ENCODE data around the gene TOP1.

Gene TOP1

GRCh38 chr20:41161886-41162285 lies 133.3 kb downstream of the TOP1 start:
- no peak overlapping the region for H3K4me3 ChIP-seq (ENCODE audit: low read depth, low read length)
- TF ChIP-seq CTCF (IDR thresholded peaks at IDR 0.05; ENCODE audit: insufficient read depth, low read depth, low read length, missing control alignments), result no peak
- DNase-seq (ENCODE audit: low read depth), result no peak

- DNase-seq (ENCODE audit: low read depth), result no peak
- H3K4me3 ChIP-seq (ENCODE audit: low read depth, low read length), result no peak overlapping the region
- TF ChIP-seq CTCF (IDR thresholded peaks at IDR 0.05; ENCODE audit: insufficient read depth, low read depth, low read length, missing control alignments), result no peak
Measured at GRCh38 chr20:41162396-41162795, 133.8 kb downstream of the TOP1 start.

GRCh38 chr20:41163821-41164220 lies 135.2 kb downstream of the TOP1 start:
- DNase-seq (ENCODE audit: low read depth), result no peak
- H3K4me3 ChIP-seq (ENCODE audit: low read depth, low read length), result no peak overlapping the region
- TF ChIP-seq CTCF (IDR thresholded peaks at IDR 0.05; ENCODE audit: insufficient read depth, low read depth, low read length, missing control alignments), result no peak

GRCh38 chr20:41165001-41165882 lies 136.6 kb downstream of the TOP1 start:
- no peak for TF ChIP-seq CTCF (IDR thresholded peaks at IDR 0.05; ENCODE audit: insufficient read depth, low read depth, low read length, missing control alignments)
- DNase-seq (ENCODE audit: low read depth), result no peak
- H3K4me3 ChIP-seq (ENCODE audit: low read depth, low read length), result no peak overlapping the region

- H3K4me3 ChIP-seq (ENCODE audit: low read depth, low read length), result no peak overlapping the region
- no peak for TF ChIP-seq CTCF (IDR thresholded peaks at IDR 0.05; ENCODE audit: insufficient read depth, low read depth, low read length, missing control alignments)
- no peak for DNase-seq (ENCODE audit: low read depth)
Measured at GRCh38 chr20:41166201-41167117, 137.8 kb downstream of the TOP1 start.

- DNase-seq (ENCODE audit: low read depth), result no peak
- TF ChIP-seq CTCF (IDR thresholded peaks at IDR 0.05; ENCODE audit: insufficient read depth, low read depth, low read length, missing control alignments), result no peak
- no peak overlapping the region for H3K4me3 ChIP-seq (ENCODE audit: low read depth, low read length)
Measured at GRCh38 chr20:41167118-41167470, 138.5 kb downstream of the TOP1 start.

Data from GM12865 (cell line).